Activated CD4-positive, alpha-beta T cell treated with anti-CD3 and anti-CD28 coated beads, Interleukin-2, amount 10 ng/mL, durations not matched to agents 24 days and 14 days (primary cell): Measurements from ENCODE around the gene DGKQ. TPM values are rescaled to one million over a fixed set of nuclear protein-coding genes. Genes with fewer than 3 reads are reported as not detected.

Source experiments
- DNase-seq: peaks from one replicate; pipeline ENCODE4 v3.0.0; 2022
- H3K27ac Mint-ChIP-seq: one replicate; pipeline ENCODE4 v1.8.0; 2022; ENCODE audit warnings: mild to moderate bottlenecking, mixed read lengths
- H3K27me3 Mint-ChIP-seq: one replicate; pipeline ENCODE4 v1.8.0; 2022; ENCODE audit warnings: mixed read lengths
- H3K36me3 Mint-ChIP-seq: one replicate; pipeline ENCODE4 v1.8.0; 2022; ENCODE audit warnings: low read depth, mild to moderate bottlenecking, mixed read lengths
- H3K4me1 Mint-ChIP-seq: one replicate; pipeline ENCODE4 v1.8.0; 2021; ENCODE audit warnings: mixed read lengths
- H3K4me3 Mint-ChIP-seq: one replicate; pipeline ENCODE4 v1.8.0; 2022; ENCODE audit warnings: mild to moderate bottlenecking, moderate library complexity, mixed read lengths
- H3K9me3 Mint-ChIP-seq: one replicate; pipeline ENCODE4 v1.8.0; 2021; ENCODE audit warnings: mixed read lengths
- intact Hi-C: fragments of 100-400 bp; cut with micrococcal nuclease; formaldehyde crosslinking; loops from one replicate; pipeline ENCODE4 v1.15.1; 2023
- total RNA-seq: library from RNA; stranded (reverse); gene quantifications from 2 replicates; pipeline ENCODE4 v1.2.3, GENCODE V29; 2022

The DGKQ gene
- total RNA-seq: 15.2 and 16.6 TPM in 2 replicates

DNA sequence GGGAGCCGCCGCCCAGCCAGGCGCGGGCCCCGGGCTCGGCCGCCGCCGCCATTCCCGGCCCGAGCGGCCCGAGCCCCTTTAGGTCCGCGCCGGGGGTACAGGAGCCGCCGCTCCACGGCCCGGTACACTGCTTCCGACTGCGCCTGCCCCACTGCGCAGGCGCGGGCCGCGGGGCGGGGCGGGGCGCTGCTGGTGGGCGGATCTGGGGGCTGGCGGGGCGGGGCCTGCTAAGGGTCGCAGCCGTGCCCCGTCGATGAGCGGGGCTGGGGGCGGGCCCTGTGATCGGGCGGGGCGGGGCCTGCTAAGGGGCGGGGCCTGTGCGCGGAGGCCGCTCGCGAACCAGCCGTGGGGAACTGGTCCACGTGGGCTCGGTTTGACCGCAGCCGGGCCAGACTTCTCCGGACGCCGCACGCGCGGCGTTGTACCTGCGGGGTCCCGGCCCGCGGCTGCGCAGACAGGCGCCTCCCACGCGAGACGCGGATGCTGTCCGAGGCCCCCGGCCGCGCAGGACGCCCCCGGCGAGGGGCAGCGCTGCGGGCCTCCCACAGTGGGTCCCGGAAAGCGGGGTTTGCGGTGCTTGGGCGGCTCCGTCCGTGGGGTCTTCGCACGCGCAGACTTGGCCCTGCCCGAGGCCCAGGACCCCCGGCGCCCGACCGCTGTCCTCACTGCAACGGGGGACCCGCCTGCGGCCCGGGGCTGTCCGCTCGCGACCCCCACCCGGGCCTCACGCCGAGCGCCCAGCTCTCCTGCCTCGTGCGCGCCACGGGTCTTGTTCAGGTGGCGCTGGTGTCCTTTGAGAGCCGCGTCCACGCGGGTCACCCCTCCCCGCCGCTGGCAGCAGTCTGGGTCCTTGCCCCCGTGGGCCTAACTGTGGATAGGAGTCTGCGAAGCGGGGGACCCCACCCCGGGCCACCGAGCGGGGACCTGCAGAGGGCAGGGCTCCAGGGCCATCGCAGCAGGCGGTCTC lies at the start of gene DGKQ:
DGKQ (minus strand) TSS at position 139 of the 967 bp plus-strand sequence; CDS start at position 52, 87 bp downstream.
- peak within 1 kb of the TSS; percentile 67 for H3K4me3 Mint-ChIP-seq
- H3K27me3 Mint-ChIP-seq: no peaks in the 10 kb centered on the region
- intact Hi-C loops: loop anchor here (1.0 kb wide), 4 partner anchors 13 to 192 kb away; no protein-coding TSS in a partner anchor
- peak; percentile 95 for DNase-seq
- H3K4me1 Mint-ChIP-seq: peaks cover 5% of the 10 kb centered on the region
- no peaks in the 10 kb centered on the region for H3K9me3 Mint-ChIP-seq
- H3K27ac Mint-ChIP-seq: no peak within 1 kb of the TSS
- no peaks in the 10 kb centered on the region for H3K36me3 Mint-ChIP-seq

DNA sequence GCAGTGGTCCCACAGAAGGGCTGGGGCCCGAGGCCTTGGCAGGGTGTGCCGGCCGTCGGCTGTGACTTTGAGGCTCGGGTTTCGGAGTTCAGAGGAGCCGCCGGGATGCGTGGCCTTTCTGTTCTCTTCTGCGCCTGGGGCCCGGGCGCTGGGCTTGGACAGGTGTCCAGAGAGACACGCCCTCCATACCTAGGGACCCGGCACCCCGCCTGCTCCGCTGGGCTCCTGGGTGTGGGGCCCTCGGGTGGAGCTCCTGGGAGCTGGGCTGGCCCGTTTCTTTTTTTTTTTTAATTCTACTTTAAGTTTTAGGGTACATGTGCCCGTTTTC lies 49.3 kb upstream of the DGKQ start:
- intact Hi-C loops: no loop called here
- no peak overlapping the region for H3K27ac Mint-ChIP-seq
- peaks cover 9% of the 10 kb centered on the region for H3K4me1 Mint-ChIP-seq
- H3K4me3 Mint-ChIP-seq: no peak overlapping the region
- DNase-seq: no peak
- H3K27me3 Mint-ChIP-seq: no peaks in the 10 kb centered on the region
- H3K9me3 Mint-ChIP-seq: no peaks in the 10 kb centered on the region
- peaks cover 8% of the 10 kb centered on the region for H3K36me3 Mint-ChIP-seq

GRCh38 chr4:1022051-1022738 lies 48.8 kb upstream of the DGKQ start:
- H3K36me3 Mint-ChIP-seq: peaks cover 8% of the 10 kb centered on the region
- intact Hi-C loops: no loop called here
- H3K27ac Mint-ChIP-seq: no peak overlapping the region
- no peaks in the 10 kb centered on the region for H3K27me3 Mint-ChIP-seq
- DNase-seq: no peak
- no peaks in the 10 kb centered on the region for H3K9me3 Mint-ChIP-seq
- H3K4me3 Mint-ChIP-seq: no peak overlapping the region
- peaks cover 9% of the 10 kb centered on the region for H3K4me1 Mint-ChIP-seq

GRCh38 chr4:1021386-1022050 lies 48.1 kb upstream of the DGKQ start:
- H3K27ac Mint-ChIP-seq: no peak overlapping the region
- no peak overlapping the region for H3K4me3 Mint-ChIP-seq
- H3K4me1 Mint-ChIP-seq: peaks cover 9% of the 10 kb centered on the region
- no peaks in the 10 kb centered on the region for H3K27me3 Mint-ChIP-seq
- H3K36me3 Mint-ChIP-seq: peaks cover 8% of the 10 kb centered on the region
- H3K9me3 Mint-ChIP-seq: no peaks in the 10 kb centered on the region
- DNase-seq: no peak
- intact Hi-C loops: no loop called here

DNA sequence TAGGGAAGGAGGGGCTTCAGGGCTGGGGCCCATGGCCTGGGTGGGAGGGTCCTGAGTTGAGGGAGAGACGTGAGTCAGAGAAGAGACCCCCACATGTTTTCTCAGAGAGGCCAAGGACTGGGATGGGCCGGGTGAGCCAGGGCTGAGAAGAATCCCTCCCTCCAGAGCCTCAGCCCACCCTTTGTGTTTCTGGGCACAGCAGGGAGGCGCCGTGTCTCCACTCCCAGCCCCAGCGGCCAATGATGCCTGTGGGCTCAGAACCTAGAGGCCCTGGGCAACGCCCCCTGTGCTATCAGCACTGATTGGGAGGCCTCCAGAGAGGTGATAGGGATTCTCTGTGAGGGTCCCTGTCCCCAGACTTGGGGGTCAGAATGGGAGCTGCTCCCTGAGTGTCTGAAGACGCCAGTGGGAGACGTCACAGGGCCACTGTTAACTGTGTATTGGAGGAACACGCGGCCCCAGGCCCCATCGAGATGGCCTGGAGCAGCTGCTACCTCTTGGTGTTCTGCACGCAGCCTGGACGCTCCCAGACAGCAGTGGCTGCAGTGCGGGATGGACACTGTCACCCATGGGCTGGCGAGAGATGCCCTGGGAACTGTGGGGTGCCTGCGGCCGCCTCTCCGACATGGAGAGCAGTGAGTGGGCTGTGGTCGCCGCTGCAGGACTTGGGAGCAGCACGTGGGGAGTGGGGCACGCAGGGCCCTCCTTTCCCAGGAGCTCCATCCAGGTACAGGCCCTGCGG lies 46.5 kb upstream of the DGKQ start:
- DNase-seq: no peak
- no peak overlapping the region for H3K27ac Mint-ChIP-seq
- no peak overlapping the region for H3K4me3 Mint-ChIP-seq
- intact Hi-C loops: no loop called here
- no peaks in the 10 kb centered on the region for H3K27me3 Mint-ChIP-seq
- peaks cover 1% of the 10 kb centered on the region for H3K36me3 Mint-ChIP-seq
- H3K4me1 Mint-ChIP-seq: no peaks in the 10 kb centered on the region
- no peaks in the 10 kb centered on the region for H3K9me3 Mint-ChIP-seq

DNA sequence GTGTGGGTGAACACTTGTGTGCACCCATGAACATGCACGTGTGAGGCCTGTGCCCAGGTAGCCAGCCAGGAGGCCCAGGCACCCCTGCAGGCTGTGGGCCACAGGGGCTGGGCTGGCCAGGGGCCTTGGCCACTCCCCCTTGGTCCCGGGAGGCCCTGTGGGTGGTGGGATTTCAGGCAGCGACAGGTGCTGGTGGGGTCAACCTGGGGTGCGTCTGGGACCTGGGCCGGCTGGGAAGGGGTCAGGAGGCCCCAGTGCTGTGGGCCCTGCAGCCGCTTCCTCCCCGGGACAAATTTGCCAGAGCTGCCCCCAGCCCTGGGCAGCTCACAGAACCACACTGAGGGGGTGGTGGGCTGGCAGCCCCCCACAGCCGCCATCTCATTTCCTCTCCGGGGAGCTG lies 46.0 kb upstream of the DGKQ start:
- Mint-ChIP-seq H3K27me3 (no peaks in the 10 kb centered on the region), H3K4me1 (no peaks in the 10 kb centered on the region), H3K4me3 (no peak overlapping the region), H3K27ac (no peak overlapping the region), H3K9me3 (no peaks in the 10 kb centered on the region), H3K36me3 (no peaks in the 10 kb centered on the region)
- intact Hi-C loops: no loop called here
- DNase-seq: no peak

DNA sequence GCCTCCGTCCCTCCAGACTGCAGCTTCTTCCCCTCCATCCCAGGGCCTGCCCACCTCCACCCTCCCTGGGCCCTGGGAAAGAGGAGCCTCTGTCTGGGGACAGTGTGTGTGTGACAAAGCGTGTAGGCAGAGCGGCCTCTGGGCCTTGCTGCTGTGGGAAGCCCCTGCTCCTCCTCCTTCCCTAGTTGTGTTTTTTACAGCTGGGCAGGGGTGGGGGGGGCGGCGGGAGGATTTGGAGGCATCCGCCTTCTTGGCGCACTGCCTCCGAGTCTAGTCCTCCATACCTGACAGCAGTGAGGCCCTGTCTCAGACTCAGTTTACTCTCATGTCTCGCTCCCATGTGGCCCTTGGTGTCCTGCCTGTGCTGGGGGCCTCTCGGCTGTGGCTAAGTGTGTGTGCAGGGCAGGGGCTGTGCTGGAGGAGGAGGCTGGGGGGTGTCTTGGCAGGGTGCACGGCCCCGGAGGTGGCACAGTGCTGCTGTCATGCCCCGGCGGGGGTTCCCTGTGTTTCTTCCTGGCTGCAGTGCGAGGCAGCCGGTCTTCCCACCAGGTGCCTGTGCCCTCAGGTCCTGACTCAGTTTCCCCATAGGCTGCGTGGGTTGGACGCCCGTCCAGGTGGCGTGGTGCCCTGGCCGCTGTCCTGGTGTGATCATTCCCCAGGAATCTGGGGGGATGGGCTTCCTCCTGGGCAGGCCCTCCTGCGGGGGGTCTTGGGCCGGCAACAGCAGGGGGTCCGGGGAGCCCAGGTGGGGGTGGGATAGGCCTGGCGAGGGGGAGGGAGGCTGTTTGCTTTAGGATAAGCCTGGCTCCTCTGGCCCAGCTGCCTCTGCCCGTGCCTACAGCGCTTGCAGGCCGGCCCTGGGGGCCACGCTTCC lies 45.0 kb upstream of the DGKQ start:
- H3K4me1 Mint-ChIP-seq: peaks cover 4% of the 10 kb centered on the region
- no peaks in the 10 kb centered on the region for H3K9me3 Mint-ChIP-seq
- intact Hi-C loops: no loop called here
- no peak overlapping the region for H3K27ac Mint-ChIP-seq
- H3K27me3 Mint-ChIP-seq: no peaks in the 10 kb centered on the region
- DNase-seq: no peak
- H3K36me3 Mint-ChIP-seq: peaks cover 4% of the 10 kb centered on the region
- H3K4me3 Mint-ChIP-seq: no peak overlapping the region

DNA sequence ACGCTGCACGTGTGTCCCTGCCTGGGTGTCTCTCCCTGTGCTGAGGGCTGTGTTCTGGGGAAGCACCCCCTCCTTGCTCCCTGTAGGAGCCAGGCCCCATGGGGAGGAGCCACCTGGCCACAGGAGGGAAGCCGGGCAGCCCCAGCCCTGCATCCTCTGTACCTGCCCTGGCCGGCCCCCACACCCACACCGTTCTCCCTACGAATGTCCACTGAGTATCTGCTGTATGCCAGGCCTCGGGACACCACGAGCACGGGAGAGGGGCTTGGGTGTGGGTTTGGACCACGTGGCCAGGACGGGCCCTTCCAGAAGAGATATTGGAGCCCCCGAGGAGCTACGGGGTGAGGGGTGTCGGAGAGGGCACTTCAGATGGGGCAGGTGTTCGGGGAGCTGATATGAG lies 44.3 kb upstream of the DGKQ start:
- Mint-ChIP-seq H3K27me3 (no peaks in the 10 kb centered on the region), H3K9me3 (no peaks in the 10 kb centered on the region), H3K4me3 (no peak overlapping the region), H3K4me1 (peaks cover 4% of the 10 kb centered on the region), H3K27ac (no peak overlapping the region), H3K36me3 (peaks cover 4% of the 10 kb centered on the region)
- no peak for DNase-seq
- intact Hi-C loops: no loop called here

GRCh38 chr4:1017211-1017610 lies 43.8 kb upstream of the DGKQ start:
- no peak for DNase-seq
- Mint-ChIP-seq H3K36me3 (peaks cover 4% of the 10 kb centered on the region), H3K27ac (no peak overlapping the region), H3K27me3 (no peaks in the 10 kb centered on the region), H3K4me3 (no peak overlapping the region), H3K4me1 (peaks cover 4% of the 10 kb centered on the region), H3K9me3 (no peaks in the 10 kb centered on the region)
- intact Hi-C loops: no loop called here

- intact Hi-C loops: no loop called here
- Mint-ChIP-seq H3K27me3 (no peaks in the 10 kb centered on the region), H3K4me3 (no peak overlapping the region), H3K9me3 (no peaks in the 10 kb centered on the region), H3K4me1 (peaks cover 5% of the 10 kb centered on the region), H3K27ac (no peak overlapping the region), H3K36me3 (peaks cover 4% of the 10 kb centered on the region)
- DNase-seq: no peak
These were observed 42.4 kb upstream of the DGKQ start for GRCh38 chr4:1015746-1016145.

GRCh38 chr4:1015179-1015578 lies 41.8 kb upstream of the DGKQ start:
- Mint-ChIP-seq H3K9me3 (no peaks in the 10 kb centered on the region), H3K4me3 (no peak overlapping the region), H3K27me3 (no peaks in the 10 kb centered on the region), H3K4me1 (peaks cover 10% of the 10 kb centered on the region), H3K27ac (no peak overlapping the region), H3K36me3 (peaks cover 6% of the 10 kb centered on the region)
- no peak for DNase-seq
- intact Hi-C loops: no loop called here

GRCh38 chr4:1014291-1015167 lies 41.2 kb upstream of the DGKQ start:
- Mint-ChIP-seq H3K27ac (no peak overlapping the region), H3K9me3 (no peaks in the 10 kb centered on the region), H3K36me3 (peaks cover 6% of the 10 kb centered on the region), H3K4me3 (no peak overlapping the region), H3K4me1 (peaks cover 10% of the 10 kb centered on the region), H3K27me3 (no peaks in the 10 kb centered on the region)
- intact Hi-C loops: loop anchor here (5.0 kb wide), 2 partner anchors 188 to 333 kb away; partner anchors contain the start of gene UVSSA
- no peak for DNase-seq
